ENCODE data around the gene CRIM1.

- TF ChIP-seq CTCF (IDR thresholded peaks at IDR 0.05) (no peak), POLR2AphosphoS5 (IDR thresholded peaks at IDR 0.05; ENCODE audit: insufficient read depth in 1 of 2, low read depth in 1 of 2) (no peak)
Measured at GRCh38 chr2:36371070-36371874, 15.7 kb downstream of the CRIM1 start.

Measured in vagina (tissue), 2 donors.